GM12801 (cell line): ENCODE measurements around the gene ACER2.

Experiments
- TF ChIP-seq, protein P1 (sequence below): IDR thresholded peaks from one replicate; pipeline ENCODE4 v1.5.1; 2011; ENCODE audit warnings: control low read depth; ENCODE audit not compliant: insufficient read length; ENCODE audit errors: extremely low read depth

The ACER2 gene

DNA sequence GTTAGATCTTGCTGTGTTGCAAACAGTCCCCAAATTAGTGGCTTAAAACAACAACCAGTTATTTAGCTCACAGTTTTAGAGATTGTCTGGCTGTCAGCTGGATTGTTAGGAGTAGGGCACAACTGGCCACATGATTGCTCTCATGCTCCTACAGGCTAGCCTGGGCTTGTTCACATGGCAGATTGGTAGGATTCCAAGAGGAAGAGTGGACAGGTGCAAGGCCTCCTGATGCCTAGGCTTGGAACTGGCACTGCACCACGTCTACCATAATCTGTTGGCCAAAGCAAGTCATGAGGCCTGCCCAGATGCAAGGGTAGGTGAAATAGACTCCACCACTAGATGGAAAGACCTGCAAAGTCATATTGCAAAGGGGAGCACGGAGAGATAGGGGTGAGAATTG is 76.4 kb downstream of the ACER2 start:
- TF ChIP-seq, protein P1, sequence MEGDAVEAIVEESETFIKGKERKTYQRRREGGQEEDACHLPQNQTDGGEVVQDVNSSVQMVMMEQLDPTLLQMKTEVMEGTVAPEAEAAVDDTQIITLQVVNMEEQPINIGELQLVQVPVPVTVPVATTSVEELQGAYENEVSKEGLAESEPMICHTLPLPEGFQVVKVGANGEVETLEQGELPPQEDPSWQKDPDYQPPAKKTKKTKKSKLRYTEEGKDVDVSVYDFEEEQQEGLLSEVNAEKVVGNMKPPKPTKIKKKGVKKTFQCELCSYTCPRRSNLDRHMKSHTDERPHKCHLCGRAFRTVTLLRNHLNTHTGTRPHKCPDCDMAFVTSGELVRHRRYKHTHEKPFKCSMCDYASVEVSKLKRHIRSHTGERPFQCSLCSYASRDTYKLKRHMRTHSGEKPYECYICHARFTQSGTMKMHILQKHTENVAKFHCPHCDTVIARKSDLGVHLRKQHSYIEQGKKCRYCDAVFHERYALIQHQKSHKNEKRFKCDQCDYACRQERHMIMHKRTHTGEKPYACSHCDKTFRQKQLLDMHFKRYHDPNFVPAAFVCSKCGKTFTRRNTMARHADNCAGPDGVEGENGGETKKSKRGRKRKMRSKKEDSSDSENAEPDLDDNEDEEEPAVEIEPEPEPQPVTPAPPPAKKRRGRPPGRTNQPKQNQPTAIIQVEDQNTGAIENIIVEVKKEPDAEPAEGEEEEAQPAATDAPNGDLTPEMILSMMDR, result no peak

GRCh38 chr9:19486803-19487202 is 78.0 kb downstream of the ACER2 start:
- TF ChIP-seq, protein P1, result no peak

DNA sequence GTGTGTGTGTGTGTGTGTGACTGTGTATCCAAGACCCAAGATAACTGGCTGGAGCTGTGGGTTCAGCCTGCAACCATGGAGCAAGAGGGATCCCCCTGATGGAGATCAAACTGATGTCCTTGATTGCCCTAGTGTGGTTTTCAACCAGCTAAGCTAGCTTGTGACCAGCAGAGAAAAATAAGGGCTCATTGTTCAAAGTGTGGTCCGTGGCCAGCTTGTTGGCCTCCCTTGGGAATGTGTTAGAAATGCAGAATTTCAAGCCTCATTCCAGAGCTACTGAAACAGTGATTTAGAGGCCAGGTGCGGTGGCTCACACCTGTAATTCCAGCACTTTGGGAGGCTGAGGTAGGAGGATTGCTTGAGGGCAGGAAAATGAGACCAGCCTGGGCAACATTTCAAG is 79.9 kb downstream of the ACER2 start:
- TF ChIP-seq, protein P1, result no peak

DNA sequence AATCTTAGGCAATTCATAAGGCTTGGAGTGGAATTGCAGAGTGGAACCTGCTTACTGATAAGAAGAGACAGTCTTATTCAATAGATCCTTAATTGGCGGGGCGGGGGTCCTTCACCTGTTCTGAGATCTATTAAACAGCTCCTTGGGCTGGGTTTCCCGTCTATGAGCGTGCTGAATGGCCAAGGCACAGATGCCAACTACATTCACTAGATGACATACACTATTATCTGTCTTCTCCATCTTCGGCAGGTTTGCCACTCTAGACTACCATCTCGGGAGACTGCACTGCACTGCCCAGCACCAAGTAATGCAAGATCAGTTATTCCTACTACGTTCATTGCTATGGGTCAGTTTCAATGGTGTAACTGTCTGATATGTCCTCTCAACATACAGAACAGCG is 81.5 kb downstream of the ACER2 start:
- TF ChIP-seq, protein P1, result no peak

- TF ChIP-seq, protein P1, result no peak
Observed at GRCh38 chr9:19490828-19491227, 82.0 kb downstream of the ACER2 start.

- TF ChIP-seq, protein P1, result no peak
Observed at GRCh38 chr9:19492775-19493173, 84.0 kb downstream of the ACER2 start.

GRCh38 chr9:19493174-19493811 is 84.5 kb downstream of the ACER2 start:
- TF ChIP-seq, protein P1, result no peak

DNA sequence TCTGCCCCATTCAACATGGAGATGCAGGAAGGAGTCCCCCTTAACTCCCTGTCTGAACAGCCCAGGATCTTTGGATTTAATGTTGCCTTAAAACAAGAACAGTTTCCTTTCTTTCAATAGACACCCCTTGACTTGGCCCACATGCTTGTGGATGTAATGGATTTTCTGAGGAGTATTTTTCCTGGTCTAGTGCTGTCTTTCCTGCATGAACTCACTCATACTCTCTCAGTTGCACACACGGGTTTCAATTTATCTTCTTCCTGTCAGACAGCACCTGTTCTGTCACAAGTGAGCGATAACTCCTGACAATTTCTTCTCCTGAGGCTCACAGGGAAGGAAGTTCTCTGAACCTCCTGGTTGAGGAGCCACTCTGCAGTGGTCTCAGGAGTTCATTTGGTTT is 85.1 kb downstream of the ACER2 start:
- TF ChIP-seq, protein P1, result no peak
